ENCODE data around the gene NETO2. TPM values are rescaled to one million over a fixed set of nuclear protein-coding genes. Genes with fewer than 3 reads are reported as not detected.
"Not testable (repeated sequence)": the region's sequence is repeated elsewhere in the genome, so short reads cannot be mapped to it uniquely, and the experiment has no call there.

The NETO2 gene
- total RNA-seq, 2 experiments from 2014 or later, result 0.15 TPM; not detected in 1

GRCh38 chr16:47057630-47057993 lies 86.1 kb downstream of the NETO2 start:
- POLR2A ChIA-PET, result interaction anchor here (0.7 kb wide), 1 partner anchor 56 kb away, joined by 4 read pairs; no protein-coding TSS in a partner anchor

GRCh38 chr16:47056688-47057629 lies 86.8 kb downstream of the NETO2 start:
- ChIA-PET POLR2A (no interaction called here), CTCF (ENCODE audit: unreplicated experiment) (no interaction called here)
- Histone ChIP-seq H3K79me2 (ENCODE audit: insufficient read depth, low read depth, low read length) (no peaks in the 10 kb centered on the region), H3K27ac (ENCODE audit: low read depth, low read length, poor library complexity, severe bottlenecking) (no peak overlapping the region), H4K20me1 (ENCODE audit: insufficient read depth, low read length) (no peaks in the 10 kb centered on the region), H3K9me2 (ENCODE audit: insufficient read depth, low read length) (no peaks in the 10 kb centered on the region), H3K4me1 (ENCODE audit: insufficient read depth, low read length, poor library complexity, severe bottlenecking) (no peaks in the 10 kb centered on the region), H3K4me3 (ENCODE audit: low read depth, low read length, poor library complexity, severe bottlenecking) (no peak overlapping the region), H3K9me3 (ENCODE audit: low read length) (no peaks in the 10 kb centered on the region), H2AFZ (ENCODE audit: low read length) (no peak overlapping the region), H3K4me2 (ENCODE audit: low read length) (no peak overlapping the region), H3K36me3 (ENCODE audit: insufficient read depth, low read length) (no peaks in the 10 kb centered on the region)
- DNase-seq (ENCODE audit: low spot score), result no peak
- no peak for TF ChIP-seq CTCF (conservative IDR thresholded peaks at IDR 0.05; ENCODE audit: low read length)
- TF ChIP-seq EZH2phosphoT487 (IDR thresholded peaks at IDR 0.05; ENCODE audit: borderline replicate concordance, low read depth, low read length), result no peak
- intact Hi-C loops (cut with micrococcal nuclease; ENCODE audit: unreplicated experiment), result no loop called here
- BruUV-seq (replicated peaks), result no TSS peak

More at GRCh38 chr16:47057630-47057993, 86.1 kb downstream of the NETO2 start:
- BruUV-seq (replicated peaks), result no TSS peak
- Histone ChIP-seq H3K4me3 (ENCODE audit: low read depth, low read length, poor library complexity, severe bottlenecking) (no peak overlapping the region), H3K27ac (ENCODE audit: low read depth, low read length, poor library complexity, severe bottlenecking) (no peak overlapping the region), H3K4me2 (ENCODE audit: low read length) (no peak overlapping the region), H3K36me3 (ENCODE audit: insufficient read depth, low read length) (no peaks in the 10 kb centered on the region), H3K9me3 (ENCODE audit: low read length) (no peaks in the 10 kb centered on the region), H4K20me1 (ENCODE audit: insufficient read depth, low read length) (no peaks in the 10 kb centered on the region), H3K4me1 (ENCODE audit: insufficient read depth, low read length, poor library complexity, severe bottlenecking) (no peaks in the 10 kb centered on the region), H3K9me2 (ENCODE audit: insufficient read depth, low read length) (no peaks in the 10 kb centered on the region), H2AFZ (ENCODE audit: low read length) (no peak overlapping the region), H3K79me2 (ENCODE audit: insufficient read depth, low read depth, low read length) (no peaks in the 10 kb centered on the region)
- TF ChIP-seq CTCF (conservative IDR thresholded peaks at IDR 0.05; ENCODE audit: low read length) (no peak), EZH2phosphoT487 (IDR thresholded peaks at IDR 0.05; ENCODE audit: borderline replicate concordance, low read depth, low read length) (no peak)
- CTCF ChIA-PET (ENCODE audit: unreplicated experiment), result interaction anchor here (1.0 kb wide), 1 partner anchor 20 kb away, joined by 4 read pairs; no protein-coding TSS in a partner anchor
- intact Hi-C loops (cut with micrococcal nuclease; ENCODE audit: unreplicated experiment), result no loop called here
- no peak for DNase-seq (ENCODE audit: low spot score)

GRCh38 chr16:47056061-47056460 lies 87.7 kb downstream of the NETO2 start:
- H3K36me3 ChIP-seq (ENCODE audit: insufficient read depth, low read length); H3K4me1 ChIP-seq (ENCODE audit: insufficient read depth, low read length, poor library complexity, severe bottlenecking); CTCF ChIA-PET (ENCODE audit: unreplicated experiment); intact Hi-C loops (cut with micrococcal nuclease; ENCODE audit: unreplicated experiment); H3K4me2 ChIP-seq (ENCODE audit: low read length); POLR2A ChIA-PET; H2AFZ ChIP-seq (ENCODE audit: low read length); H3K79me2 ChIP-seq (ENCODE audit: insufficient read depth, low read depth, low read length); H3K9me2 ChIP-seq (ENCODE audit: insufficient read depth, low read length); H3K9me3 ChIP-seq (ENCODE audit: low read length); H4K20me1 ChIP-seq (ENCODE audit: insufficient read depth, low read length); DNase-seq (ENCODE audit: low spot score); H3K4me3 ChIP-seq (ENCODE audit: low read depth, low read length, poor library complexity, severe bottlenecking); H3K27ac ChIP-seq (ENCODE audit: low read depth, low read length, poor library complexity, severe bottlenecking); BruUV-seq (replicated peaks): not testable (repeated sequence)

Measured in OCI-LY7 (cell line).